ENCODE results near the gene INCENP. TPM values are rescaled to one million over a fixed set of nuclear protein-coding genes. Genes with fewer than 3 reads are reported as not detected.

Gene INCENP
- total RNA-seq, 1 donor from 2014 or later, result 22.8 TPM

DNA sequence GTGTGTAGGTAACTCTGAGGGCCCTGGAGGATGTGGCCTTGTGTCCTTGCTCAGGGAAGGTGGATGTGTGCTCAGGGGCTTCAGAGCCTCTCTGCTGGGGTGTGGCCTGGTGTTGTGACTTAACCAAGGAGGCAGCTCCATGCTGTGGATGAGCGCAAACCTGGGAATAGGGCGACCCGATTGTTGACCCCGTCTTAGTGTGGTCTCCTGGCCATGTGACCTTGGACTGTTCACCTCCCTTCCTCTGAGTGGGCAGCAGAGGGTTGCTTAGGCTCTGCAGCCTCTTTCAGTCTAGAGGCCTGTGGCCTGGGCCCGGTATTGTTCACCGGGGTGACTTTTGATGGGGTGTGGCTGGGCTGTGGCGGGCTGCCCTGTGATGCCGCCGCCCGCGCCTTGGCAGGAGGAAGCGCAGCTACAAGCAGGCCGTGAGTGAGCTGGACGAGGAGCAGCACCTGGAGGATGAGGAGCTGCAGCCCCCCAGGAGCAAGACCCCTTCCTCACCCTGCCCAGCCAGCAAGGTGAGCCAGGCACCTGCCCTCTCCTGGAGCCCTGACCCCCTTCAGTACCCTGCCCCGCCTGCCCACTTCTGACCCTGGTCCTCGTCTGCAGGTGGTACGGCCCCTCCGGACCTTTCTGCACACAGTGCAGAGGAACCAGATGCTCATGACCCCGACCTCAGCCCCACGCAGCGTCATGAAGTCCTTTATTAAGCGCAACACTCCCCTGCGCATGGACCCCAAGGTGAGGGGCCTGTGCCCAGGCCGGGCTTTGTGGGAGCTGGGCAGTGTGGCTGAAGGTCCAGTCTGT is 16.7 kb downstream of the INCENP start:
- no peak for DNase-seq (ENCODE audit: low spot score)

DNA sequence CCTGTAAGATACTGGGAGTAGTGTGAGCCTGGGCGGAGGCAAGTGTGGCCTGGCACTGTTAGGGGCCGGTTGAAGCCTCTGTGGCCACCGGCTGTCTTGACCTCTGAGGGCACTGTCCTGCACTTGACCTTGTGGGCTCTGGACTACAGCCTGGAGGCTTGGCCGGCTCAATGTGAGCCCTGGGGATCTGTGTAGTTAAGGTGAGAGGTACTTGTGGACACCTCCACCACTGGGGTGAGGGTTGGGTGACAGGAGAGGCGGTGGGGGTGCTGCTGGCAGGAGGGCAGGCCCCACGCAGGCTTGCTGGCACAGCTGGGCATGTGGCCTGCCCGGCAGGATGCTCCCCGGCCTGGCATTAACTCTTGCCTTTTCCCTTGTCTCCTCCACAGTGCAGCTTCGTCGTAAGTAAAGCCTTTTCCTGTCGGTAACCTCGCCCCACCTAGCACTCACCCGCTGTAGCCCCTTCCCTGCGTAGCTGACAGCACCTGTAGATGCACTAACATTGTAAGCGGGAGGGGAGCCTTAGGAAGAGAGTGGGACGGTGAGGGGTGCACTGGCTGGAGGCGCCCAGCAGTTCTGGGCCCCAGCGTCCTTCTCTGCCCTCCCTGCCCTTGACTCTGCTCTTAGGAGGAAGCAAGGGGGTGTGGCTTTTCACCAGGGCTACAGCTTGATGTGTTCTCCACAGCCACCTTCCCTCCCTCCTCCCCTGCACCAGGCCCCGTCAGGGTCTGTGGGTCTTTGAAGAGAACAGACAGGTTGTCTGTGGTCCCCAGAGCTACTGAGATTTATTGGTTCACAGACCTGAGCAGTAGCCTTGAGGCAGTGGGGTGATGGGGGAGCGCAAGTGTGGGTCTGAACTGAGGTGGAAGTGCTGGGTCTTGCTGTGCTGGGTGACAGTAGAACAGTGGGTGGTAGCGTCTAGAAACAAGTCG is 17.6 kb downstream of the INCENP start:
- DNase-seq (ENCODE audit: low spot score), result no peak

DNA sequence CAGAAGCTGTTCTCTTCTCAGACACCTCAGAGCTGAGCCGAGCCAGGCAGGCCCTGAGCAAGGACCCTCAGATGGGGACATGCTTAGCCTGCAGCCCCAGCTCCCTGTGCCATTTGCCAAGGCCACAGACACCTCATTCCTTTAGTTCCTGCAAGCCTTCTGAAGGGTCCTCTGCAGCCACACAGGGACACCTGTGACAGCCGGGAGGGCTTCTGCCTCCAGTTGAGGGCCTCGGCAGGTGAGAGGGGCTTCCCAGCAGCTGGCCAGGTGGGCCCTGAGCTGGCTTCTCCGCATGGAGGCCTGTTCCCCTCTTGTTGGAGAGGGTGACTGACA is 18.2 kb downstream of the INCENP start:
- no peak for DNase-seq (ENCODE audit: low spot score)

DNA sequence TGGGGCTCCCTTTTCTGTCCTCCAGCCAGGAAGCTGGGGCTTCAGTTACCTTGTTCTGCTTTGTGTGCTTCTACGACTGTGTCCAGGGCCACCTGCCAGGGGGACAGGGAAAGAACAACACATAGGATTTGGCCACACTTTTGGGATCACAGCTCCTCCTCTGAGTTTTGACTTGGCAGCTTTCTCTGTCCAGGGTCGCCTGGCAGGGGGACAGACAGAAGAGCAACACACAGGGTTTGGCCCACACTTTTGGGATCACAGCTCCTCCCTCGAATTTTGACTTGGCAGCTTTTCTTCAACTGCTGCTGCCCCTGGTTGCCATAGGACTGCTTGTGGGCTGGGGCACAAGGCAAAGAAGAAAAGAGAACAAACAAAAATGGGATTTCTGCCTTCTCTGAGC is 19.1 kb downstream of the INCENP start:
- no peak for DNase-seq (ENCODE audit: low spot score)

DNA sequence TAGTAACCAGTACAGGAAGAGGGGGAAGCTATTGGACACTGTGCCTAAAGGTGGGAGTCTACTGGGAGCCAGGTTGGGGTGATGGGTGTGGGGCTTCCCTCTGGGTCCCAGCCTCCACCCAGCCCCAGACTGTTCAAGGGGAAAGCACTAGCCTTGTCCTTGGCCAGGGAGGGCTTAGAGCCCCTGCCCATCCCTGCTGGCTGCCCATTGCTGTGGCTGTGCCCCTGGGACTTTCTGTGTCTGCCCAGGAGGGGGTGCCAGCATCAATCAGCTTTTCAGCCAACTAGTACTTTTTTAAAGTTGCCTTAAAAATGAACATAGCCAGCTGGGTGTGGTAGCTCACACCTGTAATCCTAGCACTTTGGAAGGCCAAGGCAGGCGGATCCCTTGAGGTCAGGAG is 19.9 kb downstream of the INCENP start:
- DNase-seq (ENCODE audit: low spot score), result no peak

DNA sequence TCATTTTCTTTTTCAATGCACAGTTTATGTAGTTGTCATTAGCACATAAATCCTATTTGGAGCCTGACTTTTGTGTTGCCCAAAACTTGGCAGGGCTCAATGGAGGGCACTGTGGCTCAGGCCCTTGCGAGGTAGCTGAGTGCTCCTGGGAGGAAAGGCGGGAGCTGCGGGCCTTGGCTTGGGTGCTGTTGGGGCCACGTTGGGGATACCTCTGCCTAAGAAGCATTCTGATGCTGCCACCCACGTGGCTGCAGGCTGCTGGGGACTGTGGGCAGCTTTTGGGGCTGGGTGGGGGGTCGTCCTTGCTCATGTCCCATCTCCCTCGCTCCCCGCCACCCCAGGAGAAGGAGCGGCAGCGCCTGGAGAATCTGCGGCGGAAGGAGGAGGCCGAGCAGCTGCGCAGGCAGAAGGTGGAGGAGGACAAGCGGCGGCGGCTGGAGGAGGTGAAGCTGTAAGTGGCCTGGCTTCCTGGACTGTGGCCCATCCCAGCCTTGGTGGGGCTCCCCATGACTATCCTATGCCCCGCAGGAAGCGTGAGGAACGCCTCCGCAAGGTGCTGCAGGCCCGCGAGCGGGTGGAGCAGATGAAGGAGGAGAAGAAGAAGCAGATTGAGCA is 20.9 kb downstream of the INCENP start:
- no peak for DNase-seq (ENCODE audit: low spot score)

DNA sequence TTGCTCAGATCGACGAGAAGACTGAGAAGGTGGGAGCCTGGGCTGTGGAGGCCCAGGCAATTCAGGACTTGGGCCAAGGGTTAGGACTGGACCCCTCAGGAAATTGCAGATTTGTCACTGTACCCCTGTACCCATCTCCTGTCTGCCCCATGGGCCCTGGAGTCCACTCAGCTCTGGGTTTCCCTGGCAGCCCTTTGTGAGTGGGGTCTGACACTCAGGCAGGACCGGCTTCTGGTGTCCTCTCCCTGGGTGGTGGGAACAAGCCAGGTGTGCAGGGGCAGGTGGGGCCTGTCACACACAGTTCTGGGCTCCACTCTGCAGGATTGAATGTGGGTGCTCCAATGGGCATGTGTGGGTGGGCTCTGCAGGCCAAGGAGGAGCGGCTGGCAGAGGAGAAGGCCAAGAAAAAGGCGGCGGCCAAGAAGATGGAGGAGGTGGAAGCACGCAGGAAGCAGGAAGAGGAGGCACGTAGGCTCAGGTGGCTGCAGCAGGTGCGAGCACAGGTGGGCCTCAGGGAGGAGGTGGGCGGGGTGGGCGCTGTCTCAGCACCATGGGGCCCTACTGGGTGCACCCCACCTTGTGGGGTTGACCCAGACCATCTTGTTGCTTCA is 21.6 kb downstream of the INCENP start:
- DNase-seq (ENCODE audit: low spot score), result no peak

DNA sequence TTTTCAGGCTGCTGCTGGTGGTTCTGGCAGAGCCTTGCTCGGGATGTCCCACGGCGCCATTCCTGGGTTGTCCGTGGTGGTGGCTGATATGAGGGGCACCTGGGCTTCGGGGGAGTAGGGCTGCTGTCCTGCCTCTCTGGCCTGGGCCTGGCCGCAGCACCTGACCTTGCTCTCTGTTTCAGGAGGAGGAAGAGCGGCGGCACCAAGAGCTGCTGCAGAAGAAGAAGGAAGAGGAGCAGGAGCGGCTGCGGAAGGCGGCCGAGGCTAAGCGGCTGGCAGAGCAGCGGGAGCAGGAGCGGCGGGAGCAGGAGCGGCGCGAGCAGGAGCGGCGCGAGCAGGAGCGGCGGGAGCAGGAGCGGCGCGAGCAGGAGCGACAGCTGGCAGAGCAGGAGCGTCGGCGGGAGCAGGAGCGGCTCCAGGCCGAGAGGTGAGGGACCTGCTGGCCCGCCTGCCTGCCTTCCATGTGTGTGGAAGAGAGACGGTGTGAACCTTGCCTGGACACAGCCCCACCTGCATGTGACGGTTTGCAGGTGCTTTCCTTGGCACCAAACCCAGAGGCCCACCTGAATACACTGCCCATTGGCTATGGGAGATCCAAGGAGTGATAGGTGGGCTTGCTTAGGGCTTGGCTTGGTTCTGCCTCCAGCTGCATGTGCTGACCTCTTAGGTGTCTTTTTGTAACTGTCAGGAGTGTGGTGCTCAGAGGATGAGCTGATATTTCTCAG is 22.8 kb downstream of the INCENP start:
- DNase-seq (ENCODE audit: low spot score), result no peak

DNA sequence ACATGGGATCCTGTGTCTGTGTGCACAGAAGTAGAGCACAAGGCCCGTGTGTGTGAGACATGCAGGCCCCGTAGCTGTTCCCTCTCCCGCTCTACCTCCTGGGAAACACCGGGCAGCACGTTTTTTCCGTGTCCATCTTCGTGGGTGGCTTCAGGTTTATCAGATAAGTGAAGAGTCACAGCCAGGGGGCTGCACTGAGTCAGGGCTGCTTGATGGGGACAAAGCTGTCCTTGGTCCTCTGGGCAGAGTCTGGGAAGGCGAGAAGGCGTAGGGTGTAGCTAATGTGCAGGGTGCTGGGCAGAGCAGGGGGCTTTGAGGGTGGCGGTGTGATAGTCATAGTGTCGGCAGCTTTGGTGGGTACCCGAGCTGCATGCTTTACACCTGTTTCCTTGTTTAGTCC is 23.7 kb downstream of the INCENP start:
- DNase-seq (ENCODE audit: low spot score), result no peak

DNA sequence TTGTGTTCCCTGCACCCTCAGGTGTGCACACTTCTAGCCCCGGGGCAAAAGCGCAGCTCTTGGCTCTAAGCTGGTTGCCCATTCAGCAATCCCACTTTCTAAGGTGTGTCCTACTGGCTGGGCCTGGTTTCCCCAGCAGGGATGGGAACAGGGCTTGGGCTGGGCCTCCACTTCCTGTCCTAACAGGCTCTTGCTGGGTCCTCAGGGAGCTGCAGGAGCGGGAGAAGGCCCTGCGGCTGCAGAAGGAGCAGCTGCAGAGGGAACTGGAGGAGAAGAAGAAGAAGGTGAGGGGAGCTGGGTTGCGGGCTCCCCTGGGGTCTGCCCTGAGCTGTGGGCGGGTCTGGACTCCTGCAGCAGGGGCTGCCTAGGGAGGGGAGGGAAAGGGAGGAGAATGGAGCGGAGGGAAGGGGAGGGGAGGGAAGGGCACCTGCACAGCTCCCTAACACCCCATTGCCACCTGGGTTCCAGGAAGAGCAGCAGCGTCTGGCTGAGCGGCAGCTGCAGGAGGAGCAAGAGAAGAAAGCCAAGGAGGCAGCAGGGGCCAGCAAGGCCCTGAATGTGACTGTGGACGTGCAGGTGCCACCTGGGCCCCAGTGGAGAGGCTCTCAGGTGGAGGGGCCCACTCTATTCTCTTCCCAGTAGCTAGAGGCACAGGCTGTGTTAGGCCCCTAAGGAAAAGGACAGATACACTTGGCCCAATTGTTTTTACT is 24.6 kb downstream of the INCENP start:
- no peak for DNase-seq (ENCODE audit: low spot score)

DNA sequence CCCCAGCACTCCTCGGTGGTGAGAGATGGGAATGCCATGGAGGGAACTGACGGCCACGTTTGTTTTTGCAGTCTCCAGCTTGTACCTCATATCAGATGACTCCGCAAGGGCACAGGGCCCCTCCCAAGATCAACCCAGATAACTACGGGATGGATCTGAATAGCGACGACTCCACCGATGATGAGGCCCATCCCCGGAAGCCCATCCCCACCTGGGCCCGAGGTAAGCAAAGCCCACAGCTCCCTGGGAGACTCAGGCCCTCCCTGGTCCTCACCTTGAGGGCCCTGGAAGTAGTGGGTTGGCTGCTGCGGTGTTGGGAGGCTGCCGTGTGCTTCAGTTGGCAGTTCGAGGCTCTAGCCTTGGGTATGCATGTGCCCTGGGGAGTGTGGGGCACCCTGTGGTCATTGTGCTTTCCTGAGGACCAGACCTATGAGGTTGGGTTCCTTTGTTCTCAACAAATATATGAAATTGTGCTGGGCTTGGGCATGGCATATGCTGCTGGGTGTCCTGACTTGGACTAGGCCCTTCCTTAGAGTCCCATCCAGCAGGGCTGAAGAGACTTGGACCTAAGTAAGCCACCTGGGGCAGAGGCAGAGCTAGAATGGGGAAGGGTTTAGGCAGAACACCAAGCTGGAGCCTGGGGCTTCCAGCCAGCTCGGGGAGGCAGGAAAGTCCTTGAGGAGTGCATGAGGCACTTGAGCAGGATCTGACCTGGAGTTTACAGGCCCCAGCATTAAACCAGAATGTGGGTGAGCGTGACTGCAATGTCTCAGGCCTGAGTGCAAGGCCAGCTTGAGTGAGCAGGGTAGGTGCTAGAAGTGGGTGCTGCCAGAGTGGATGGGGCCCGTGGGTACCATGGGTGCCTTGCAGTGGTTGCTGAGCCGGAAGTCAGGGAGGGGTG is 26.4 kb downstream of the INCENP start:
- DNase-seq (ENCODE audit: low spot score), result no peak

DNA sequence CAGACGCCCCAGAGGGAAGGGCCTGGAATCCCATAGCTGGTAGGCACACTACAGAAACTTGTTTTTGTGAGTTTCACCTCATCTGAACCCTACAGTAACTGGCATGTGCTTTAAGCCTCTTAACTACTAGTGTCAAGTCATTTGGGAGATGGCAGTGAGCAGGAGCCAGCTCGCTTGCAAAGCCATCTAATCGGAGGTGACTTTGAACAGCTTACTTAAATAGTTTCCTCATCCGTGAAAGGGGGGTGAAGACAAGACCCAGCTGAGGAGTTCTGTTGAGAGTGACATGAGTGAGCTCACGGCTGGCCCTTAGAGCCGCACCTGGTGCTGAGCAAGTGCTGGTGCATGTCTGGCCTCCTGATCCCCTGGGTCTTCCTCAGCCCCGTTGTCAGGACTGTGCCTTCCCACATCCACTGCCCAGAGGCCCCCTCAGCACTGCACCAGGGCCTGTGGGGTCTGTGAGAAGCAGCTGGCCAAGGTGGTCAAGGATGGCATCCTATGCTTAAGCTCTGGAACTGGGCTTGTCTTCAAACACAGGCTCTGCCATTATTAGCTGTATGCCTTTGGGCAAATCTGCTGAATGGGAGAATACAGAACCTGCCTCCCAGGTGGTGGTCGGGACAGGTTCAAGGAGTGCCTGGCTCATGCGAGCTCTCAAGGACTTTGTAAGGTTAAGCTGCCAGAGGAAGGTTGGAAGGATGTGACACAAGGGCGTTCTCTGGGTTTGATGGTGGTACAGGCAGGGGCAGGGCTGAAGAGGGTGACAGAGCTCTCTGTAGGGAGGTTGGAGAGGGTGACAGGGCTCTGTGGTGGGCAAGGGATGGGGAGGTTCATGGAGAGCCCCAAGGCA is 27.3 kb downstream of the INCENP start:
- DNase-seq (ENCODE audit: low spot score), result no peak

DNA sequence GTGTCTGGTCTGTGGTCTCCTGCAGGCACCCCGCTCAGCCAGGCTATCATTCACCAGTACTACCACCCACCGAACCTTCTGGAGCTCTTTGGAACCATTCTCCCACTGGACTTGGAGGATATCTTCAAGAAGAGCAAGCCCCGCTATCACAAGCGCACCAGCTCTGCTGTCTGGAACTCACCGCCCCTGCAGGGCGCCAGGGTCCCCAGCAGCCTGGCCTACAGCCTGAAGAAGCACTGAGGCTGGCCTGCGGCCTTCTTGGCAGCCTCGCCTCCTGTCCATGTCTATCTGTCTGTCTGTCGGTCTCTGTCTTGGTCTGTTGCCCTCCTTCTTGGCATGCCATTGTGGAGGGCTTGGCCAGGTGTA is 27.9 kb downstream of the INCENP start:
- DNase-seq (ENCODE audit: low spot score), result no peak

DNA sequence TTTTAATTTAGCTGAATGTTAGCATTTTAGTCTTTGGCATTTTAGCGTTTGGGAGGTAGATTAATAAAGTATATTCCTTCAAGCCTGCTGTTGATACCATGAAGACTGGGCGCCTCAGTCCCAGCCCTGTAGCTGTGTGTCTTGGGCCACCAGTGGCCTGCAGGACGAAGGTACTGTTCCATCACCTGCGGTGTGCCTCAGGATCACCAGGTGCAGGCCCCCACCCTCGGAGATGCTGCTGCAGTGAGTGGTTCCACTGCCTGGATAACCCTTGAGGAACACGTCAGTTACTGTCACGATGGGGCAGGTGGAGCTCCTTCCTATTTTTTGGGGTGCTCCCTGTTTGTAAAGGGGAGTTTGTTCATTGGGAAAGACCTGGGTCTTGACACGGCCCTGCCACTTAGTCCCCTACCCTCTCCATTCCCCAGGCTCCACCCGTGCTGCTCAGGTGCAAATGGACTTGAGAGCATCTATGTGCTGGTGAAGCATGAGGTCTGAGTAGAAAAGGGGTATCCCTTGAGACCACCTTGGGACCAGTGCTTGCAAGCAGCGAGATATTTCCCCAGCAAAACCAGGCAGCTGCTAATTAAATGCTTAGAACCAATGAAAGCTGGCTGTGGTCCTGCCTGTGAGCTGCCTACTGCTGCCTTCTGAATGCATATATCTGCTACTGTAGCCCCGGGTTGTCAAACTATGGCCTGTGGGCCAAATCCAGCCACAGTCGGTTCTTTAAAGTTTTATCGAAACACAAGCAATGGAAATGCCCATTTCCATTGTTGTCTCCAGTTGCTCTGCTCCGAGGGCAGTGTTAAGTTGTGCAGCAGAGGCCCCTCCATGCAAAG is 28.7 kb downstream of the INCENP start:
- no peak for DNase-seq (ENCODE audit: low spot score)

DNA sequence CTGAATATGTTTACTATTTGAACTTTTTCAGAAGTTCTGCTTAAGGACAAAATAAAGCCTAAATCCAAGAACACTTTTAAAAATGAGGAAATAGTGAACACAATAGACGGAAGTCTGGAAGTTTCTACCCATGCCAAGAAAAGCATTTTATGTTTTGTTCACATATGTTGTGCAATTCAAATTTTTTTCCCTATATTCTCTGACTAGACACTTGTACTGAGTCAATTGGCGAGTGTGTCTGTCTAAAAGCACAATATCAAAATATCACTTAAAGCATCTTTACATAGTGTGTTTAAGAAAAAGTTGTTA is 29.2 kb downstream of the INCENP start:
- DNase-seq (ENCODE audit: low spot score), result no peak

DNA sequence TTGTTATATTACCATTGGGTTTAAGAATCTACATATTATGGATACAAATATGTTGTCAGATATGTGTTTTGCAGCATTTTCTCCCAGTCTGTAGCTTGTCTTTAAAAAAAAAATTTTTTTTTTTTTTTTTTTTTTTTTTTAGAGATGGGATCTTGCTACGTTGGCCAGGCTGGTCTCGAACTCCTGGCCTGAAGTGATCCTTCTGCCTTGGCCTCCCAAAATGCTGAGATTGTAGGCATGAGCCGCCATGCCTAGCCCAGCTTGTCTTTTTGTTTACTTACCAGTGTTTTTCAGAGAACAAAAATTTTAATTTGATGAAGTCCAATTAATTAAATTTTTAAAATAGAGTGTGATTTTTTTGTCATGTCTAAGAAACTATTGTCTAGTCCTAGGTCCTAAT is 29.8 kb downstream of the INCENP start:
- no peak for DNase-seq (ENCODE audit: low spot score)

DNA sequence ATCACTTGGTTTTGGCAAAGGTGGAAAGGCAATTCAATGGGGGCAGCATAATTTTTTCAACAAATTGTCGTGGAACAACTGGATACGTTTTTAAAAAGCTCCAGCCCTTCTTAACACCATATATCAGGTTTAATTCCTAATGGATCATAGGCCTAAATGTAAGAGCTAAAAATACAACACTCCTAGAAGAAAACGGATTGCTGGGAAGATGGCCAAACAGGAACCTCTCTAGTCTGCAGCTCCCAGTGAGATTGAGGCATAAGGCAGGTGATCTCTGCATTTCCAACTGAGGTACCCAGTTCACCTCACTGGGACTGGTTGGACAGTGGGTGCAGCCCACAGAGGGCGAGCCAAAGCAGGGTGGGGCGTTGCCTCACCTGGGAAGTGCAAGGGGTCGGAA is 33.8 kb downstream of the INCENP start:
- no peak for DNase-seq (ENCODE audit: low spot score)

DNA sequence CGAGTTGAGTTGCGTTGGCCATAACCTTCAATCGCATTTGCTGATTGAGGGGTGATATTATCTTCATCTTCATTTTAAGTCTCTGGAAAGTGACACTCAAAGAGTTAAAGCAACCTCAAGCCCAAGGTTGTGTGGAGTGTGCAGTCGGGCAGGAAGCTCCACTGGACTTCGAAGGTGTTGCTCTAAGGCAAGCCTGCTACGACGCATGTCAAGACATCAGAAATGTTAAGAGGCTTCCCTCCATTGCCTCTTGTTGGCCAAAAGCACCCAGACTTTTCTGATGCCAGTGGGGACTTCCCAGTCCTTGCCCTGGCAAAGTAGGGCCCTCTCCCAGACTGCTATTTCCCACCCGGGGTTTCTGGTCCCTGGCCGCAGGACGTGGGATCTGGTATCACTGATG is 42.6 kb downstream of the INCENP start:
- DNase-seq (ENCODE audit: low spot score), result no peak
